HEK293 (cell line): ENCODE results near the gene PARD3.

ENCODE experiments used
- CTCF ChIA-PET: fragments of 350-600 bp; formaldehyde crosslinking; extraction: SDS; loops from one replicate; lab custom pipeline; 2021; ENCODE audit warnings: antibody characterized with exemption; lab: Yijun Ruan, JAX
- POLR2A ChIA-PET: fragments of 300-600 bp; formaldehyde crosslinking; extraction: SDS; loops from one replicate; lab custom pipeline; 2020; ENCODE audit warnings: antibody characterized with exemption, inconsistent platforms; lab: Yijun Ruan, JAX
- H3K27ac ChIP-seq: fragments of 200-500 bp; sonication (Bioruptor generic); 2 replicates; pipeline ENCODE4 v1.5.1; 2014; ENCODE audit warnings: low read depth, low read length, control low read depth, inconsistent platforms; ENCODE audit errors: extremely low read depth
- H3K36me3 ChIP-seq, 2 experiments: fragments of 200-500 bp in 1 of 2; sonication (Bioruptor generic) in 1 of 2; 1 replicate in 1 of 2; 2 replicates in 1 of 2; pipeline ENCODE4 v1.5.1; 2014 to 2017; ENCODE audit warnings: inconsistent platforms in 2 of 2, low read length in 2 of 2; ENCODE audit not compliant: control insufficient read depth in 2 of 2, insufficient read depth in 1 of 2
- H3K4me1 ChIP-seq: fragments of 200-500 bp; sonication (Bioruptor generic); 2 replicates; pipeline ENCODE4 v1.5.1; 2014; ENCODE audit warnings: mild to moderate bottlenecking, low read length, inconsistent platforms; ENCODE audit not compliant: control insufficient read depth, insufficient read depth
- H3K4me3 ChIP-seq: 2 replicates; pipeline ENCODE4 v1.5.1; 2011; ENCODE audit warnings: low read depth, mild to moderate bottlenecking, control low read depth, low read length, moderate library complexity
- H3K9me3 ChIP-seq: fragments of 200-500 bp; sonication (Bioruptor generic); 2 replicates; pipeline ENCODE4 v1.5.1; 2014; ENCODE audit warnings: low read depth, low read length, inconsistent platforms; ENCODE audit not compliant: control insufficient read depth, insufficient read depth
- HIC1 ChIP-seq: fragments of 450-650 bp; formaldehyde crosslinking; IDR thresholded peaks from 2 replicates; pipeline ENCODE4 v1.5.1; 2016; ENCODE audit warnings: missing biosample characterization, missing genetic modification characterization
- HOXC10 ChIP-seq: sonication (generic); formaldehyde crosslinking; IDR thresholded peaks from 2 replicates; pipeline ENCODE4 v1.8.1; 2023; ENCODE audit warnings: mild to moderate bottlenecking, missing genetic modification reagents
- ZBTB1 ChIP-seq: fragments of 450-650 bp; formaldehyde crosslinking; IDR thresholded peaks from 2 replicates; pipeline ENCODE4 v1.5.1; 2016; ENCODE audit warnings: missing biosample characterization, missing genetic modification characterization
- ZBTB49 ChIP-seq: fragments of 450-650 bp; formaldehyde crosslinking; IDR thresholded peaks from 2 replicates; pipeline ENCODE4 v1.5.1; 2016; ENCODE audit warnings: missing biosample characterization, missing genetic modification characterization, low read depth
- ZFHX2 ChIP-seq: fragments of 450-650 bp; formaldehyde crosslinking; conservative IDR thresholded peaks from 2 replicates; pipeline ENCODE4 v1.5.1; 2016; ENCODE audit warnings: missing biosample characterization, missing genetic modification characterization
- ZNF10 ChIP-seq: fragments of 450-650 bp; formaldehyde crosslinking; IDR thresholded peaks from 2 replicates; pipeline ENCODE4 v1.5.1; 2017; ENCODE audit warnings: missing biosample characterization, missing genetic modification characterization
- ZNF174 ChIP-seq: fragments of 450-650 bp; formaldehyde crosslinking; IDR thresholded peaks from 2 replicates; pipeline ENCODE4 v1.5.0; 2017; ENCODE audit warnings: missing biosample characterization, mild to moderate bottlenecking, missing genetic modification characterization
- ZNF2 ChIP-seq: fragments of 450-650 bp; formaldehyde crosslinking; IDR thresholded peaks from 2 replicates; pipeline ENCODE4 v1.5.1; 2016; ENCODE audit warnings: missing biosample characterization, missing genetic modification characterization
- ZNF302 ChIP-seq: fragments of 450-650 bp; formaldehyde crosslinking; IDR thresholded peaks from 2 replicates; pipeline ENCODE4 v1.5.1; 2016; ENCODE audit warnings: missing biosample characterization, missing genetic modification characterization, low read depth
- ZNF354C ChIP-seq: fragments of 450-650 bp; formaldehyde crosslinking; IDR thresholded peaks from 2 replicates; pipeline ENCODE4 v1.5.1; 2016; ENCODE audit warnings: missing biosample characterization, missing genetic modification characterization, low read depth, borderline replicate concordance
- ZNF449 ChIP-seq: fragments of 450-650 bp; formaldehyde crosslinking; IDR thresholded peaks from 2 replicates; pipeline ENCODE4 v1.5.1; 2017; ENCODE audit warnings: missing biosample characterization, mild to moderate bottlenecking, missing genetic modification characterization, moderate library complexity
- ZNF473 ChIP-seq: fragments of 450-650 bp; formaldehyde crosslinking; IDR thresholded peaks from 2 replicates; pipeline ENCODE4 v1.5.1; 2017; ENCODE audit warnings: missing biosample characterization, missing genetic modification characterization
- ZNF548 ChIP-seq: fragments of 450-650 bp; formaldehyde crosslinking; IDR thresholded peaks from 2 replicates; pipeline ENCODE4 v1.5.1; 2016; ENCODE audit warnings: missing biosample characterization, missing genetic modification characterization
- ZNF660 ChIP-seq: fragments of 450-650 bp; IDR thresholded peaks from 2 replicates; pipeline ENCODE4 v1.5.1; 2018; ENCODE audit warnings: missing biosample characterization, mild to moderate bottlenecking, missing genetic modification characterization
- ZNF792 ChIP-seq: fragments of 450-650 bp; formaldehyde crosslinking; IDR thresholded peaks from 2 replicates; pipeline ENCODE4 v1.5.1; 2016; ENCODE audit warnings: missing biosample characterization, missing genetic modification characterization
- TF ChIP-seq, protein P1 (sequence below): fragments of 450-650 bp; formaldehyde crosslinking; IDR thresholded peaks from 2 replicates; pipeline ENCODE4 v1.5.1; 2016; ENCODE audit warnings: missing biosample characterization, missing genetic modification characterization
- TF ChIP-seq, protein P2 (sequence below): fragments of 450-650 bp; IDR thresholded peaks from 2 replicates; pipeline ENCODE4 v1.5.1; 2018; ENCODE audit warnings: missing biosample characterization, missing genetic modification characterization
- TF ChIP-seq, protein P3 (sequence below): fragments of 450-650 bp; formaldehyde crosslinking; IDR thresholded peaks from 2 replicates; pipeline ENCODE4 v1.5.1; 2017; ENCODE audit warnings: missing biosample characterization, missing genetic modification characterization

The PARD3 gene

DNA sequence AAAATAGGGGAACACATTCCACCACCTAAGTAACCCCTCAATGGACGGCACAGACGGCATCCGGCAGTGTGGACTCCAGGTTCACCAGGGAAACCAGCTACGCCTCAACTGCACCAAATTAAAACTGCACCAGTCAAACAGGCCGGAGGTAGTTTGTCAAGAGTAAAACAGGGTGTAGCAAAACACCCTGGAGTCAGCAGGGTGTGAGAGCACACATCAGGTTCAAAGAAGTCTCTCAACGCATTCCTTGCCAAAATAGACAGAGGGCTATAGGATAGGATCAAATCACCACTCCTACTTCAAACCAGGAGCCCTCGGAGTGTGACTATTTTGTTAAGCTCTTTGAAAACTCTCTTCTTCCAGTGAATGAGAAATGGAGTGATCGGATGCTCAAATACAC is 135.9 kb downstream of the PARD3 start:
- CTCF ChIA-PET, result interaction anchor here (0.6 kb wide), 1 partner anchor 315 kb away, joined by 3 read pairs; no protein-coding TSS in a partner anchor
- TF ChIP-seq ZNF174 (tag by site-specific recombination) (no peak), HIC1 (tag by site-specific recombination) (no peak), ZNF792 (tag by site-specific recombination) (no peak), ZNF548 (no peak), ZNF302 (tag by site-specific recombination) (no peak), HOXC10 (CRISPR knock-in tag) (no peak), ZBTB1 (no peak), ZNF660 (tag by site-specific recombination) (no peak), ZNF10 (no peak), ZFHX2 (tag by site-specific recombination) (no peak), ZNF2 (tag by site-specific recombination) (no peak), ZNF354C (tag by site-specific recombination) (no peak), ZNF449 (tag by site-specific recombination) (no peak), ZNF473 (tag by site-specific recombination) (no peak), ZBTB49 (tag by site-specific recombination) (no peak)
- TF ChIP-seq, protein P1, sequence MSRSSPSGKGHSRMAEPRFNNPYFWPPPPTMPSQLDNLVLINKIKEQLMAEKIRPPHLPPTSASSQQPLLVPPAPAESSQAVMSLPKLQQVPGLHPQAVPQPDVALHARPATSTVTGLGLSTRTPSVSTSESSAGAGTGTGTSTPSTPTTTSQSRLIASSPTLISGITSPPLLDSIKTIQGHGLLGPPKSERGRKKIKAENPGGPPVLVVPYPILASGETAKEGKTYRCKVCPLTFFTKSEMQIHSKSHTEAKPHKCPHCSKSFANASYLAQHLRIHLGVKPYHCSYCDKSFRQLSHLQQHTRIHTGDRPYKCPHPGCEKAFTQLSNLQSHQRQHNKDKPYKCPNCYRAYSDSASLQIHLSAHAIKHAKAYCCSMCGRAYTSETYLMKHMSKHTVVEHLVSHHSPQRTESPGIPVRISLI (tag by site-specific recombination), result no peak
- TF ChIP-seq, protein P2, sequence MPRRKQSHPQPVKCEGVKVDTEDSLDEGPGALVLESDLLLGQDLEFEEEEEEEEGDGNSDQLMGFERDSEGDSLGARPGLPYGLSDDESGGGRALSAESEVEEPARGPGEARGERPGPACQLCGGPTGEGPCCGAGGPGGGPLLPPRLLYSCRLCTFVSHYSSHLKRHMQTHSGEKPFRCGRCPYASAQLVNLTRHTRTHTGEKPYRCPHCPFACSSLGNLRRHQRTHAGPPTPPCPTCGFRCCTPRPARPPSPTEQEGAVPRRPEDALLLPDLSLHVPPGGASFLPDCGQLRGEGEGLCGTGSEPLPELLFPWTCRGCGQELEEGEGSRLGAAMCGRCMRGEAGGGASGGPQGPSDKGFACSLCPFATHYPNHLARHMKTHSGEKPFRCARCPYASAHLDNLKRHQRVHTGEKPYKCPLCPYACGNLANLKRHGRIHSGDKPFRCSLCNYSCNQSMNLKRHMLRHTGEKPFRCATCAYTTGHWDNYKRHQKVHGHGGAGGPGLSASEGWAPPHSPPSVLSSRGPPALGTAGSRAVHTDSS (tag by site-specific recombination), result no peak
- TF ChIP-seq, protein P3, sequence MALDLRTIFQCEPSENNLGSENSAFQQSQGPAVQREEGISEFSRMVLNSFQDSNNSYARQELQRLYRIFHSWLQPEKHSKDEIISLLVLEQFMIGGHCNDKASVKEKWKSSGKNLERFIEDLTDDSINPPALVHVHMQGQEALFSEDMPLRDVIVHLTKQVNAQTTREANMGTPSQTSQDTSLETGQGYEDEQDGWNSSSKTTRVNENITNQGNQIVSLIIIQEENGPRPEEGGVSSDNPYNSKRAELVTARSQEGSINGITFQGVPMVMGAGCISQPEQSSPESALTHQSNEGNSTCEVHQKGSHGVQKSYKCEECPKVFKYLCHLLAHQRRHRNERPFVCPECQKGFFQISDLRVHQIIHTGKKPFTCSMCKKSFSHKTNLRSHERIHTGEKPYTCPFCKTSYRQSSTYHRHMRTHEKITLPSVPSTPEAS, result no peak

More for the DNA sequence above, 135.9 kb downstream of the PARD3 start:
- POLR2A ChIA-PET, result no interaction called here
- Histone ChIP-seq H3K4me3 (no peak overlapping the region), H3K27ac (no peak overlapping the region), H3K4me1 (peaks cover 5% of the 10 kb centered on the region), H3K36me3 (no peaks in the 10 kb centered on the region), H3K9me3 (no peaks in the 10 kb centered on the region)
